ENCODE measurements around the gene ALPG. TPM values are rescaled to one million over a fixed set of nuclear protein-coding genes. Genes with fewer than 3 reads are reported as not detected.

Gene ALPG
- total and polyA plus RNA-seq, 2 donors (not counting 3 experiments of a cell fraction or from before 2014, with no cell fraction given), result not detected

GRCh38 chr2:232435375-232435648 lies 28.7 kb downstream of the ALPG start:
- no peaks in the 10 kb centered on the region for H4K20me1 ChIP-seq (replicated peaks; ENCODE audit: control insufficient read depth, extremely low read depth, insufficient read depth, low read length)
- H3K4me3 ChIP-seq (replicated peaks in 1 of 3; ENCODE audit: insufficient read depth in 1 of 3, low read depth in 1 of 3, low read length in 3 of 3), result no peak overlapping the region
- H3K36me3 ChIP-seq (ENCODE audit: control insufficient read depth in 2 of 2, extremely low read depth in 1 of 2, insufficient read depth in 2 of 2, low read length in 2 of 2), result no peaks in the 10 kb centered on the region
- H2AFZ ChIP-seq (ENCODE audit: low read depth, low read length), result no peak overlapping the region
- ChIA-PET POLR2A (no interaction called here), CTCF (interaction anchor here (0.8 to 3.7 kb wide), 9 partner anchors 23 to 534 kb away, joined by 3 to 26 read pairs (median 3); no protein-coding TSS in a partner anchor)
- no peak for TF ChIP-seq MAX (IDR thresholded peaks at IDR 0.05; ENCODE audit: insufficient read depth, insufficient read length)
- TF ChIP-seq JUN (IDR thresholded peaks at IDR 0.05; ENCODE audit: borderline replicate concordance, insufficient read depth, insufficient read length, low read depth), result no peak
- TF ChIP-seq MYC (IDR thresholded peaks at IDR 0.05; ENCODE audit: low read depth, low read length), result no peak
- no peak for TF ChIP-seq CTCF (IDR thresholded peaks at IDR 0.05; ENCODE audit: extremely low read depth in 1 of 2, insufficient read depth in 1 of 2, low read depth in 1 of 2, low read length in 2 of 2)
- TF ChIP-seq GATA2 (IDR thresholded peaks at IDR 0.05; ENCODE audit: insufficient read depth, insufficient read length, low read depth, low read length), result no peak
- TF ChIP-seq FOS (IDR thresholded peaks at IDR 0.05; ENCODE audit: borderline replicate concordance, insufficient read depth, low read length), result no peak
- no peak for TF ChIP-seq POLR2AphosphoS5 (IDR thresholded peaks at IDR 0.05; ENCODE audit: insufficient read depth, low read depth, low read length)
- no peak for TF ChIP-seq POLR2A (IDR thresholded peaks at IDR 0.05; ENCODE audit: low read depth, low read length)
- no peak for TF ChIP-seq EZH2 (IDR thresholded peaks at IDR 0.05; ENCODE audit: borderline replicate concordance, low read depth, low read length, severe bottlenecking)
- H3K9ac ChIP-seq (replicated peaks; ENCODE audit: extremely low read depth, insufficient read depth, low read length), result no peak overlapping the region
- no peaks in the 10 kb centered on the region for H3K4me1 ChIP-seq (ENCODE audit: control insufficient read depth, extremely low read depth, insufficient read depth, low read length)
- dilution Hi-C loops (cut with MboI; ENCODE audit: extremely low pct_ligation_motif_present, low sequenced_read_pairs), result no loop called here
- no peaks in the 10 kb centered on the region for H3K9me1 ChIP-seq (replicated peaks; ENCODE audit: control insufficient read depth, extremely low read depth, insufficient read depth, low read length)
- DNase-seq (ENCODE audit: low read depth, low spot score), result no peak
- no TSS peak for BruUV-seq (replicated peaks)
- intact Hi-C loops (cut with micrococcal nuclease), result no loop called here
- no peaks in the 10 kb centered on the region for H3K79me2 ChIP-seq (ENCODE audit: control insufficient read depth, insufficient read depth, low read length)
- FAIRE-seq, result no peak
- H3K27me3 ChIP-seq (ENCODE audit: control insufficient read depth in 2 of 2, insufficient read depth in 2 of 2, low read length in 2 of 2), result peaks cover 0 to 2% of the 10 kb centered on the region in 2 experiments
- no peak overlapping the region for H3K27ac ChIP-seq (ENCODE audit: insufficient read depth, low read depth, low read length)
- H3K9me3 ChIP-seq (replicated peaks; ENCODE audit: control insufficient read depth, insufficient read depth, low read length), result no peaks in the 10 kb centered on the region
- H3K4me2 ChIP-seq (ENCODE audit: insufficient read depth, low read length), result no peak overlapping the region

Data from endothelial cell of umbilical vein (primary cell).